ENCODE data around the gene IPP.
"Not testable (repeated sequence)": the region's sequence is repeated elsewhere in the genome, so short reads cannot be mapped to it uniquely, and the experiment has no call there.

IPP gene

GRCh38 chr1:45679123-45679522 lies 71.3 kb downstream of the IPP start:
- no peak for DNase-seq

DNA sequence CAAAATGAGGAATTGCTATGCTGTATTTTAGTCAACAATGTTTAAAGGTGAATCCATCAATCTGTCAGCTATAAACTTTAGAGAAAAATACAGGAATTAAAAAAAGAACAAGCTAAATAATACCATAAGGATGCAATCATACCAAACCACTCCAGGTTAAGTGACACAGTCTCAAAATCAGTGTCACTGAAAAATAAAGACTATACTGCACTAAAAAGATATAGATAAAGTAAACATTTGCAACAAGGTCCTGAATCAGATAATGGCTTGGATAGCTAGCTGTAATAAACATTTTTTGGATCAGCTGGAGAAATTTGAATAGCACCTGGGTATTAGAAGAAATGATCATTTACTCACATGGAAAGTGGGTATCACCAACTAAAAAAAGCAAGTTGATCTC lies 72.0 kb downstream of the IPP start:
- no peak for DNase-seq

- DNase-seq = no peak
These were observed 72.7 kb downstream of the IPP start for GRCh38 chr1:45677751-45678245.

DNA sequence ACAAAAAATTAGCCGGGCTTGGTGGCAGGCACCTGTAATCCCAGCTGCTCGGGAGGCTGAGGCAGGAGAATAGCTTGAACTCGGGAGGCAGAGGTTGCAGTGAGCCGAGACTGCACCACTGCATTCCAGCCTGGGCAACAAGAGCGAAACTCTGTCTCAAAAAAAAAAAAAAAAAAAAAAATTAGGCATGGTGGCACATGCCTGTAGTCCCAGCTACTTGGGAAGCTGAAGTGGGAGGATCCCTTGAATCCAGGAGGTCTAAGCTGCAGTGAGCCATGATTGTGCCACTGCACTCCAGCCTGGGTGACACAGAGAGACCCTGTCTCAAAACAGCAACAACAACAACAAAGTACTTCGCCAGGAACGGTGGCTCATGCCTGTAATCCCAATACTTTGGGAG lies 73.9 kb downstream of the IPP start:
- not testable (repeated sequence) for DNase-seq

- DNase-seq = no peak
These were observed 76.0 kb downstream of the IPP start for GRCh38 chr1:45674478-45674877.

- no peak for DNase-seq
These were observed 76.5 kb downstream of the IPP start for GRCh38 chr1:45673956-45674355.

DNA sequence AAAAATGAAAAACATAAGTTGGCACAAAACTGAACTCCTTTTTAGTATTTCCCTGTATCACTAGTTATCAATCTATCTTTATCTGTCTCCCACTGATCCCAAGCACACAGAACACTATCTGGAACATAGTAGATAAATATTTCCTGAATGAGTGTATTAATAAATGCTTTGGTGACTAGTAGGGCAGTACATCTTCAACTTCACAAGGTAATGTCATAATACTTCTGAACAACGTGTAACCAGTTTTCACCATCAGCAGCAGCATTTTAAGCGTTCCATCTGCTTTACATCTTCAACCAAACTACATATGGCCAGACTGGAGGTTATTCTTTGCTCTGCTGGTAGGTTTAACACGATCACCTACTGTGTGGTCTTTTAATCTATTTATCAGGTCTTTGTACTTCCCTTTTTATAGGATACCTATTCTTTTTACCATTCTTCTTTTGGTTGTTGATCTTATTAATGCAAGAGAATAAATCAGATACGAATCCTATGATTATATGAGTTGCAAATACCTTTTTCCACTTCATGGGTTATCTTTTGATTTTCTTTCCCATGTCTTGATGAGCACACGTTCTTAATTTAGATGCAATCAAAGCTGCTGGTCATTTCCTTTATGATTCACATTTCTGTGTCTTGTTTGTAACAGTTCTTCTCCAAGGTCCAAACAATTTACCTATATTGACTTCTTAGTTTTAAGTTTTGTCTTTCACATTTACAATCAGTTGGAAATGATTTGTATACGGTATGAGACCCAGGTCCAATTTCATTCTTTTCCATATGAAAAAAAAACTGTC lies 80.4 kb downstream of the IPP start:
- DNase-seq = no peak

DNA sequence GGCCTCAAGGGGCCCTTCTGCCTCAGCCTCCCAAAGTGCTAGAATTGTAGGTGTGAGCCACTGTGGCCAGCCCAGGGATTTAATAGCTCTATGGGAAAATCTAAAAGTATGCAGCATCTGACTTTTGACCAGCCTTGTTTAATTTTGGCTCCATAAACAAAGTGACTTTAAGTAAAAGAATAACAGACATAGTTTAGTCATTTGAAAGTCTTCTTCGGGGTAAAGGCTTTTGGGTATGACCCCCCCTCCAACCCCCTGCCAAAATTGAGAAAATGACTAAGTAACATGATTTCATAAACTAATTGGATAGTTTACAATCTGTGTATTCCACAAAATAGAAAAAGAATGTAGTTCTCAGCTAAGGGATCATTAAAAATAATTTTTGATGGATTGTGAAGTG lies 81.1 kb downstream of the IPP start:
- no peak for DNase-seq

- DNase-seq = no peak
These were observed 81.9 kb downstream of the IPP start for GRCh38 chr1:45668526-45668925.

- DNase-seq = no peak
These were observed 82.9 kb downstream of the IPP start for GRCh38 chr1:45667321-45668111.

- DNase-seq = no peak
These were observed 83.6 kb downstream of the IPP start for GRCh38 chr1:45666836-45667235.

DNA sequence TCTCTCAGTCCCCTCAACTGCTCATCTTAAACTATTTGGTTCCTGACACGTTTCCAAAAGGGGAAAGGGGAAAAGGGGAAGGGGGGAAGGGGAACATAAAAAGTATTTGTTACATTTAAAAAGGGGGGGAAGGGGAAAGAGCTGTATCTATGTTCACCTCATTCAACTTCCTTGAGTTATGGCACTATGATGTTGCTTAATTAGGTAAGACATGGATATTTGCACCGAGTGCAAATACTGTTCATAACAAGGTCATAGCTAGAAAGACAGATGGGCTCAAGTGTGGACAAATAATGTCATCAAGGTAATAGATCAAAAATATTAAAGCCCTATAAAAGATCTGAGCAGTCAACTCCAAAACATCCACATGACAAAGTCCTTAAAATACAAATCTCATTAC lies 90.1 kb downstream of the IPP start:
- no peak for DNase-seq

GRCh38 chr1:45659222-45659621 lies 91.2 kb downstream of the IPP start:
- no peak for DNase-seq

- no peak for DNase-seq
These were observed 92.3 kb downstream of the IPP start for GRCh38 chr1:45658171-45658570.

- no peak for DNase-seq
These were observed 93.8 kb downstream of the IPP start for GRCh38 chr1:45656573-45657226.

GRCh38 chr1:45654540-45655280 lies 95.7 kb downstream of the IPP start:
- no peak for DNase-seq
